ENCODE measurements around the gene UST.

Gene UST

GRCh38 chr6:149075616-149076354, 329.0 kb downstream of the UST start:
- DNase-seq: no peak

GRCh38 chr6:149076355-149076734, 329.5 kb downstream of the UST start:
- DNase-seq: no peak

- no peak for DNase-seq
These were observed 330.4 kb downstream of the UST start for GRCh38 chr6:149077208-149077607.

DNA sequence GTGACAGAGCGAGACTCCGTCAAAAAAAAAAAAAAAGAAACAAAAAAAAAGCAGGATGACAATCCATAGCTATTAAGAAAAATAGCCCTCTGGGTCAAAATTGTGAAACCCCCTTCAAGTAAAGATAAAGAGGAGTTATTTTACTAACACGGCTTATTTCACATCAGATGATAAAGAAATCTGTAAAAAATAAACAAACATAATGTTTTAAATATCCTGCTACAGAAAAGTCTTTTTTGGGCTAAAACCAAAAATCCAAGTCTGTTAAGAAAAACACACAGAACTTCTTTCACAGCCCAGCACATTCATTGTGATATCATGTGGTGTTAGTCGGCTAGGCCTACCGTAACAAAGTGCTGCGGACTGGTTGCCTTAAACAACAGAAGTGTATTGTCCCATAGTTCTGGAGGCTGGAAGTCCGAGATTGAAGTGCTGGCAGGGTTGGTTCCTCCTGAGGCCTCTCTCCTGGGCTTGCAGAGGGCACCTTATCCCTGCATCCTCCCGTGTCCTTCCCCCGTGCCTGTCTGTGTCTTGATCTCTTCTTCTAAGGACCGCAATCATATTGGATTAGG, 331.5 kb downstream of the UST start:
- DNase-seq: no peak

DNA sequence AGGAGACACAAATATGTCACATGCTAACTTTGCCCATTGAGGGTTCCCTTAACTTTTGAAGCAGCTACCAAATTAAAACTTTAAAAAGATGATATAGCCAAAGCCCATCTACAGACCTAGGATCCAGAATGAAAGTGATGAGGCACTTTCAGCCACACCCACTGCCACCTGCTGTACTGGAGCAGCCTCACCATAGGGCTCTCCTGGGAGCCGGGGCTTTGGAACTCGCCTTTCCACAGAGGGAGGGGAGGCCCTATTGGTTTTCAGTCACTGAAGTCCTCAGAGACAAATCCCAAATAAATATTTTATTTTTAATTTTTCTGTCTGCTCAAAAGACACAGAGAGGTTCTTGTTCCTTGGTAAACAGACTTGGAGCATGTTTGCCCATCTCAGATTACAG, 332.6 kb downstream of the UST start:
- no peak for DNase-seq

DNA sequence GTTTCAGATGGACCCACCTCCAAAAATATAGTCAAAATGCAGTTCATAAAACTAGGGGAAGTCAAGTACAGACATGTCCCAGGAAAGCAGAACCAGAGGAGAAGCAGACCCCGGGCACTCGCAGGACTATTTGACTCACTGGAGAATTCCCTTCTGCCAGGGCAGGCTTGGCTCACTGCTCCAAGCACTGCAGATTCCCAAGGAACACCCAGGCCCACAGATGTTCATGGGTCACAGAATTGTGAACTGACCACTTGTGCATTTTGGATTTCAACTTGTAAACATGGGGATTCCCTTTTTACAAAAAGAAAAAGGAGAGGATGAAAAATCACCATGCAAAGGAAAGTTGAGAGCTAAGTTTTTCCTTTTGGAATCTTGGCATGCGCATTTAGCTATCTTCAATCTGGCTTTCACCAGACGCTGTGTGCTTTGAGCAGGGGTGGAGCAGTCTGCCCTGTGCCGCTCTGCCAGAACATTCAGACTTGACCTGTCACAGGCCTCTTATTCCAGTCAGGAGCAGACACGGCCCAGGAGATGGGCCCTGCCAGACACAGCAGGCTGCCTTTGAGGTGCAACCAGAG, 333.2 kb downstream of the UST start:
- no peak for DNase-seq

GRCh38 chr6:149080511-149080910, 333.7 kb downstream of the UST start:
- DNase-seq: no peak

- DNase-seq: no peak
These were observed 334.5 kb downstream of the UST start for GRCh38 chr6:149081281-149081680.

DNA sequence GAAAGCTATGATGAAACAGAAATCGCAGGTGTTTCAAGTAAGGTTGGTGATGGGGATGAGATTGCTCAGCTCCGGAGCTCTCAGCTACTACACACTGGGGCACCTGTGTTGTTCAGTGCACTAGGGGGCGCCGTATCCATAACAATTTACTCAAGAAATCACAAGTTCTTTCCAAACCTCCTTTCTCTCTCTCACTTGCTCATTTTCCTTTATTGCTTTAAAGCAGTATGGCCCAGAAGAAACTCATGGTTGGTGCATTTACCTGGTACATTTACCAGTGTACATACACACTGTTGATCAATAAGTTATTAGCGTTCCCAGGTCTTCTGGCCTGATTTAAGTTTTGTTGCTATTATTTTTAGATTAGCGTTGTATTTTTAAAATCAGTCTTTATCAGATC, 335.5 kb downstream of the UST start:
- DNase-seq: peak; percentile 13

GRCh38 chr6:149084026-149084425, 337.2 kb downstream of the UST start:
- DNase-seq: no peak

DNA sequence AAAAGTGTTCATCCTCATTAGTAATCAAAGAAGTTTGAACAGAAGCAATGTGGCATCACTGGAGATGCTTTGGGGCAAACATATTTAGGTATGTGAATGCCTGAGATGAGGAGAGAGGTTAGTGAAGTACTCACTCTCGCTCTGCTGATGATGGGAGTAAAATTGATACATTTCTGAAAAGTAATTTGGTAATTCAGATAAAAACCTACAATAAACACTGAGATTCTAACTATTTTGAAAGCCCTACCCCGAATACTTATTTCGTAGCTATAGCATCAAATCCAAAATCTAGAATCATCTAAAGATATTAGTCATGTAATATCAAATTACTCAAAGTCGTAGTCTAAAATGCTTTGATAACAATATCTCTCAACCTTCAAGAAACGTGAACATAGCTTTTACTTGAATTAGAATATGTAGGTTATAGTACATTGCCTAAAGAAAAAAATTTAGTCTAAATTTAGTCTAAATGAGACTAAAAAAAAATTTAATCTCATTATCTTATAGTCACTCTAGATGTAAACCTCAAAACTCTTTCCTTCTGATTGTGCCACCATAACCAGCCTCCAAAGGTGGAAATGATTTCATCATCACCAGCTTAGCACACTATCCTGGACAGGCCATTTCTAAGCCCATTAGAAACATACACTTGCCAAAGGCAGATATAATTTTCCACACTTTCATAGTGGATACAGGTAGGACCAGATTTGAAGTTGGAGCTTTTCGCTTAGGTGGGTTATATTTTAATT, 338.2 kb downstream of the UST start:
- no peak for DNase-seq

- no peak for DNase-seq
These were observed 338.7 kb downstream of the UST start for GRCh38 chr6:149085557-149085938.

DNA sequence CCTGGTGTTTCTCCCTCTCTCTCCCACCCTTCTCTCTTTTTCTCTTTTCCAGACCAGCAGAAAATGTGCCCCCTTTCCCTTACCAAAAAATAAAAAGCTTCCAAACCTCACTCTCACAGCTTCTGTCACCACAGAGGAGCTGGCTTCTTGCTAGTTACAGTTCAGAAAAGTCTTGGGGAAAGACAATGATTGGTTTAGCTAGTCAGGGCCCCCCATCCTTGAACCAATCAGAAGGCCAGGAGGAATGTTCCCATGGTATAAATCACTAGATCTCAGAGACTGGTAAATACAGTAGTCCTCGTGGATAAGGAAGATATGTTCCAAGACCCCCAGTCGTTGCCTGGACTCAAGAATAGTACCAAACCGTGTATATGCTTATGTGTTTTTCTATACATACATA, 339.5 kb downstream of the UST start:
- no peak for DNase-seq

- DNase-seq: no peak
These were observed 341.1 kb downstream of the UST start for GRCh38 chr6:149087898-149088297.

DNA sequence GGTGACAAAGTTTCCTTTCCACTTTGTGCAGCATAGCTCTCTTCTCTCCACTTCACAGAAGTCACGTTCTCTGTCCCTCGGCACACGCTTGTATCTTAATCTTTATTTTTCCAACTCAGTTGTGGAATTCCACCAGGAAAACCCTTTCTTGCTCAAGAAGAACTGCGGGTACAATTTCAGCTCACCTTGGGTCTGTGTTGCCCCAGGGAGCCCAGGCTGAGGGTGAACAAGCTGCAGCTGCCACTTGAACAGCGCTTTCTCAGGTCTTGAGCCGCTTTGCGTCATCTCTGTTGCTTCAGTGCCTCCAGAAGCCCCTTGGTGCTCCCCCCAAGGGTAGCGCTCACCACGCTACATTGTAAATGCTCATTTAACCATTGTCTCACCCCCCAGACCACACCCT, 341.5 kb downstream of the UST start:
- DNase-seq: no peak

- no peak for DNase-seq
These were observed 342.7 kb downstream of the UST start for GRCh38 chr6:149089510-149089909.

GRCh38 chr6:149090937-149091336, 344.1 kb downstream of the UST start:
- DNase-seq: no peak

GRCh38 chr6:149093643-149094042, 346.8 kb downstream of the UST start:
- DNase-seq: no peak

- DNase-seq: no peak
These were observed 347.3 kb downstream of the UST start for GRCh38 chr6:149094156-149094555.

- no peak for DNase-seq
These were observed 348.1 kb downstream of the UST start for GRCh38 chr6:149094934-149095351.

DNA sequence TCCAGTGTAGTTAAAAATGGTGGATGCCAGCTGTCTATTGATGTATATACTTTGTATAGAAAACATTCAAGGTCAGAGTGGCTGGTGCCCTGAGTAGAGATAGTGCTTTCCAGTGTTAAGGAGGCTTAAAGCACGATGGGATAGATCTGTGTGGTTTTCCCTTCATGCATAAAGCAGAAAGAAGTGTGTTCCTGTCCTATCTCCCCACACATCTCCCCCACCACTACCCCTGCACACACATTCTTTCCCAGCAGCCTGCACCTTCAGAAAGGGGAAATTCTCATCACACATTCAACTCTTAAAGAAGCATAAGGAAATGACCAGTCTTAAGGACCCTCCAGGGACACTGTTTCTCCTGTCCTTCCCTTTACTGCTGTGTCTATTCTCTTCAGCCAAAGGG, 349.0 kb downstream of the UST start:
- DNase-seq: no peak

DNA sequence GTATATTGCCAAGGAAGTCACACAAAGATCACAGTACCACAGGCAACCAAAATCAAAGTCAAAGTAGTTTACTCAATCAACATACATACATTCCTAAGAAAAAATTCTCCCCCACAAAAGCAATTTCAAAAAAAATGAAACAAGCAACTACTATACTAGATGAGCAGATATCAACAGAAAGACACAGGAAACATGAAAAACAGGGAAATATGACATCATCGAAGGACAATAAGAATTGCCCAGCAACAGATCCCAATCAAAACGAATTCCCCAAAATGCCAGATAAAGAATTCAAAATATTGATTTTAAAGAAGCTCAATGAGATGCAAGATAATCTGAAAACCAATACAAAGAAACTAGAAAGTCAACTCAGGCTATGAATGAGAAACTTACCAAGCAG, 351.0 kb downstream of the UST start:
- no peak for DNase-seq

- DNase-seq: no peak
These were observed 352.0 kb downstream of the UST start for GRCh38 chr6:149098700-149099276.

- no peak for DNase-seq
These were observed 355.5 kb downstream of the UST start for GRCh38 chr6:149102324-149102723.

All from NCI-H2029 treated with DMSO at 0.1 percent for 48 hours (cell line).